Activated CD4-positive, alpha-beta T cell treated with anti-CD3 and anti-CD28 coated beads, Interleukin-2, amount 50 U/mL, for 48 hours (primary cell): Measurements from ENCODE around the gene LMCD1.

ENCODE experiments used
- DNase-seq, 2 experiments: peaks; one replicate each; pipeline ENCODE4 v3.0.0-alpha.2; 2020

Gene LMCD1

DNA sequence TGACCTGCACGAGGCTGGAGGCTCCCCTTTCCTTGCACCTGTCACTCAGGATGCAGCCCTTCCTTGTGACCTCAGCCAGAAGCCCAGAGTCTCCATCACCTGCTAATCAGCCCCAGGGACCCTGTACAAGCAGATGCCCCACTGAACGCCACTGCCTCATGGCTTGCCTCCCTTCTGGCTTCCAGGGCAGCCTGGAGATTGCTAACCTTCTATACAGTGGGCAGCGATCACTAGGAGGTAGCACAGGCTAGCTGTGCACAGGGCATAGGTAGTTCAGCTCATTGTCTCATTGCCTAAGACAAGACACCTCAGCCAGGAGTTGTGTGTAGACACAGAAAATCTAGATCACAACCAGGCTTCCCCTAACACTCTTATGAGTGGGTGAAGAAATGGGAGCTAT is 93.6 kb downstream of the LMCD1 start:
- no peak for DNase-seq

GRCh38 chr3:8595695-8596115 is 94.1 kb downstream of the LMCD1 start:
- no peak for DNase-seq

DNA sequence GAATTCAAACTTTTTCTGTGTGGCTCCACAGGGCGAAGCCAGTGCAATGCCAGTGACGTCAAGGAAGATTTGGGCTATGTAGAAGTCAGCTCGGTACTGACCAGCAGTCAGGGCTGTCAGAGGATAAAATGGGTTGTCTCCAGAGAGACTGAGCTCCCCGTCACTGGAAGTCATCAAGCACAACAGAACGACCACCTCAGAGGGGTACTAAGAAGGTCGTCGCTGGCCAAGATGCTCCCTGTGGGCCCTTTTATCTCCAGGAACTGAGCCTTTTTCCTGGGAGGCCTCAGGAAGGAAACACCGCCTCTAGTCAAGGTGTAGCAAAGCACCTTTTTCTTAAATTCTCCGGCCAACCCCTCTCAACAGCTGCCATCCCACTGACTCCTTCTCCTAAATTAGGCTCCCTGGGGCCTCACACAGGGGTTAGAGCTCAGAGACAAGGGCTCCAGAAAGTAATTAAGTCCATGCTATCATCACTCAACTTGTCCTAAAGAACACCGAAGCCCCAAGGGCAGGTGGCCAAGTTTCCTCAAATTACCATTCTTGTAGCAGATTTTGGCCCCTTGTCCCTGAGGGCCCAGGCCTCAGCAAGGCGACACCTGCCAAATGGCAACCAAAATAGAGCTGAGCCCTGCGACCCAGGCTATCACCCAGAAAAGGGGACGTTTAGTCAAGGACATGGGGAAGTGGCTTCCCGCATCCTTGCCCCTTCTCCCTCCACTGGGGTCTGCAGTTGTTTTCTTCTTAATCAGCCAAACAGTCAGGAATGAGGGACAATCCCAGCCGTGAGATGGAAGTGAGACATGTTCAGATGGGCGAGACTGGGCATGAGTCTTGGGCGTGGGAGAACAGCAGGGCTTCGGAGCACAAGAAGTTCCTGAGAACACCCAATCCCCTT is 94.9 kb downstream of the LMCD1 start:
- DNase-seq, result no peak

GRCh38 chr3:8597219-8597853 is 95.7 kb downstream of the LMCD1 start:
- DNase-seq, result no peak

- DNase-seq, result no peak
These were observed 97.5 kb downstream of the LMCD1 start for GRCh38 chr3:8599146-8599545.

GRCh38 chr3:8600457-8600856 is 98.8 kb downstream of the LMCD1 start:
- no peak for DNase-seq

- no peak for DNase-seq
These were observed 101.6 kb downstream of the LMCD1 start for GRCh38 chr3:8603115-8603710.

- DNase-seq, result no peak
These were observed 102.4 kb downstream of the LMCD1 start for GRCh38 chr3:8604006-8604405.

- no peak for DNase-seq
These were observed 103.4 kb downstream of the LMCD1 start for GRCh38 chr3:8604988-8605387.

- DNase-seq, result no peak
These were observed 105.1 kb downstream of the LMCD1 start for GRCh38 chr3:8606701-8607231.

DNA sequence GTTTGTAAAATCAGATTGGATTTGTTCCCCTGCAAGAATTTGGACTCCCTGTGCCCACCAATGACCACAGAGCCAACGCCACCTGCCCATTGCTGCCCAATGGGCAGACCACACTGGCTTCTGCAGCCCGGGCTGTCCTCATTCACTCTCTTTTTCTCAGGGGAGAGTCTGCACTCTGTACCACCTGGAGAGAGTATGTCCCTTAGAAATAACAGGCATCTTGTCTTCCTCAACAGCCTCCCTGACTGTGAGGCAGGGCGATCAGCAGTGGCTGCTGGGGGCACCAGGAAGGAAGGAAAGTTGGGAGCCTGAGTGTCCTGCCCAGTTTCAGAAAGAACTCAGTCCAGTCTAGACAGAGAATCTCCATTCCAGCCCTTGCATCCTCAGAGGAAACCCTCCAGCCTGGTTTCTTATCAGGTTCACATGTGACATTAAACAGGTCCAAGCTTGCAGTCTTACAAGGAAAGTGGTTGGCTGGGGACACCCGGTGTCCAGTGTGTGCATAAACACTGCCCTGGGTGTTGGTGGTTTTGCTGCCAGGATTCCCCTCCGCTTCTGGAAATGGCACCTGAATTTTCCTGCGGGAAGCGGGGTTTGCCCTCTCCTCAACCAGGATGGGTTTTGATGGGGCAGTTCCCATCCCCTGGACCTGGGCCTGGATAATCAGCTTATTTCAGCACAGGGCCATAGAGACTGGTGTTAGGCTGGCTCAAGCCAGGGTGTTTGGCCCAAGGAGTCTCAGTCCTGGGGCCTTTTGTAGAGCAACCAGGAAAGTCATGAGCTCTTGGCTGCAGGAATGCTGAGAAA is 105.8 kb downstream of the LMCD1 start:
- no peak for DNase-seq

DNA sequence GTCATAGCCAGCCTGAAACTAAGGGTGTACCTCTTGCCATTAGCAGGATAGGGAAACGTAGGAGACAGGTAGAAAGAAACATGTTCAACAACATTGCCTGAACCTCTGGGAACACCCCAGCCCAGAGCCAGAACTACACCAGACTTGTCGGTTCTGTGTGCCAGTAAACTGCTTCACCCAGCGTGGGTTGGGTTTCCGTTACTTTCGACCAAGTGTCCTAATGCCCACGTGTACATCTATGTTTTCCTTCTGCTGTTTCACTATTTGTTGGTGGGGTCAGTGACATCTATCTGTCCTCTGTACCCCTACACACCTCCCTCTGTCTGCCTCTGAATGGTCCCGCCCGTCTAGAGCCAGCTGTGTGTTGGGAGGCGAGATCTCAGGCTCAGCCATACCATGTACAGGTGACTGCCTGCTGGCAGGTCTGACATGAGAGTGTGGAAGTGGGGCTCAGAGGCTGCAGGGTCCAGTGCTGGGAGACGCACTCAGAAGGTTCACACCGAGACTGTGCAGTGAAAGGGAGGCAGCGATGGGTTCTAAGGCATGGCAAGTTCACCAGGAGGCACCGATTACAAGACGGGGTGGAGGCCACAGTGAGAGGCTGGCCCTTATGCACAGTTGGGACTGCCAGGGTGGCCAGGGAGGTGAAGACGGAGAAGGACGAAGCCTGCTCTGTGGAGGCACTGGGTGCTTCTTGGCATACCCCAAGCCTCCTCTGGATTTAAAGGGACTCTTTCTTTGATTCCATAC is 106.6 kb downstream of the LMCD1 start:
- DNase-seq, result no peak

- no peak for DNase-seq
These were observed 107.3 kb downstream of the LMCD1 start for GRCh38 chr3:8608791-8609467.

GRCh38 chr3:8610951-8611350 is 109.3 kb downstream of the LMCD1 start:
- DNase-seq, result no peak

DNA sequence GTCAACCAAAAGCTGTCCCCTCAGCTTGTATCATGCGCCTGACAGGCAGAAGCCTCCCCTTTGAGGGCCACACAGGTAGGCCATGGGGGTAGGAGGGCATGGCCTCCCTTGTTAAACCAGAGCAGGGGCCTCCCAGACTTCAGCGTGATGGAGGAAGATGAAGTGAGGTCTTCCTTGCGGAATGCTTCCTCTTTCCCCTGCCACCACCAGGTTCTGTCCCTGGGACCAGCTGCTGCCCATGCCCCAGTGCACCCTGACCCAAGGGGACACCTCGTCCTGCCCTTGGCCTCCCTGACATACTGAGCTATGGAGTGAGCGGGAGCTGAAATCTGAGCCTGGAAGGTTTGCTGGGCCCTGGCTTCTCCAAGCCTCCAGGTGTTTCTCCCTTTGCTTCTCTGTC is 116.3 kb downstream of the LMCD1 start:
- DNase-seq, result no peak

- no peak for DNase-seq
These were observed 117.3 kb downstream of the LMCD1 start for GRCh38 chr3:8618950-8619349.

GRCh38 chr3:8619548-8619947 is 117.9 kb downstream of the LMCD1 start:
- DNase-seq, result no peak

DNA sequence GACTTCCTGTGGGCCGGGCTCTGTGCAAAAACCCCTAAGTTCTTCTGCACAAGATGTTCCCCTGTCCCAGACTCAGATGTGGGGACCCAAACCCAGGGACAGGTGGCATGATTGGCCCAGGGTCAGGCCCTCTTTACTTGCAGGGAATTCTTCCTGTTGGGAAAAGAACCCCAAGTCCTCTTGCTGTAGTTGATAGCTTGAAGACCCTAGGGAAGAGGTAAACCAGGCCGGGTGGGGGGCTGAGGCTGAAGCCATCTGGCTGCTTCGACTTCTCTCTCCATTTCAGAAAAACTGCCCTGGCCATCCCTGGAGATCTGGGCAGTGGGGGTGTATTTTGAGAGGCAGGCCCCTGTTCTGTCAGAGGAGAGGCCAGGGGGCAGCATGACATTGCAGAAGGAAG is 119.5 kb downstream of the LMCD1 start:
- no peak for DNase-seq

GRCh38 chr3:8621872-8622271 is 120.2 kb downstream of the LMCD1 start:
- no peak for DNase-seq

DNA sequence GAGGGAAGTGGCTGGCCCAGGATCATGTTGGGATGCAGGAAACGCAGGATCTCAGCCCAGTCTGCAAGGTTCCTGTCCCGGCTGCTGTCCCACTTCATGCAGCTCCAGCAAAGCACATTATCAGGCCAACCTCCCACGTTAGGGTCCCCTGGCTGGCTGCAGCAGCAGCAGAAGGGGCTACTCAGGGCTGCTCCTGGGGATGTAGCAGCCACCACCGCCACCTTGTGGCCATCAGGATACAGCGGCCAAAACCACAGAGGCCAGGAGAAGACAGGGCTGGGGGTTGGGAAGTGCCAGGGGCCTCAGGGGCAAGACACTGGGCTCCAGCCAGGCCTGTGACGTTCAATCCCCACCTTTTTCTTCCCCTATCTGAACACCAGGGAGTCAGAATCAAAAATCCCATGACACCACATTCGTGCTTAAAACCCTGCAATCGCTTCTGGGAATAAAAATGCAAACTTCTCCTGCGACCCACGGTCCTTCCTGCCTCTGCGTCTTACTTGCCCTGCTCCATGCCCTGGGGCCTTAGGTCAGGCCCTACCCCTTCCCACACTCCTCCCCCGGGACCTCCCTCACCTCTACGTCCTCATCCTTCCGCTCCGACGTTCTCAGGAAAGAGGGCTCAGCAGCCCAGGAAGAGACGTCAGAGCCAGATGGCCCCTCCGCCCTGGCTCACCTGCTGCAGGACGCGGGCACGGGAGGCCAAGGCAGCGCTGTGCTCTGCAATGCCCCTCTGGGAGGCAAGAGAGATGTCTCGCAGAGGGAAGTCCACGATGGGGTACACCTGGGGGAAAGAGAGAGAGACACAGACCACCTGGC is 121.5 kb downstream of the LMCD1 start:
- DNase-seq, result peak; percentile 58 to 61

- no peak for DNase-seq
These were observed 122.1 kb downstream of the LMCD1 start for GRCh38 chr3:8623741-8624140.
